H1 (cell line): ENCODE data around the gene ASCC3. TPM values are rescaled to one million over a fixed set of nuclear protein-coding genes. Genes with fewer than 3 reads are reported as not detected.

ENCODE experiments used
- CTCF ChIA-PET: fragments of 300-600 bp; sonication (Branson Sonifier 250); formaldehyde crosslinking; loops from one replicate; lab custom pipeline; 2021; ENCODE audit not compliant: partially characterized antibody; lab: Charles Lee
- POLR2A ChIA-PET: fragments of 300-600 bp; sonication (Branson Sonifier 250); formaldehyde crosslinking; loops from one replicate; lab custom pipeline; 2021; ENCODE audit warnings: inconsistent platforms; ENCODE audit not compliant: partially characterized antibody; lab: Charles Lee
- DNase-seq, 2 experiments: peaks; one replicate each; pipeline versions ENCODE4 v3.0.0 to v3.0.0-alpha.2; 2010 to 2022; ENCODE audit warnings: low spot score in 2 of 2, low read depth in 1 of 2, mixed read lengths in 1 of 2
- FAIRE-seq: peaks from 2 replicates; lab custom pipeline; 2011; peaks lifted over from hg19 to GRCh38; lab: Jason Lieb, UNC
- H2AFZ ChIP-seq: 2 replicates; pipeline ENCODE4 v1.8.1; 2012; ENCODE audit warnings: low read length, inconsistent platforms
- H2AK5ac ChIP-seq: 2 replicates; pipeline ENCODE4 v1.6.1; 2013; ENCODE audit warnings: low read depth, low read length
- H2BK120ac ChIP-seq: replicated peaks from 2 replicates; pipeline ENCODE3; 2013; ENCODE audit warnings: low read depth, low read length, inconsistent platforms
- H2BK12ac ChIP-seq: 2 replicates; pipeline ENCODE4 v1.6.1; 2013; ENCODE audit warnings: low read depth, low read length
- H2BK15ac ChIP-seq: 2 replicates; pipeline ENCODE4 v1.6.1; 2013; ENCODE audit warnings: low read length
- H2BK20ac ChIP-seq: 2 replicates; pipeline ENCODE4 v1.6.1; 2013; ENCODE audit warnings: low read length
- H2BK5ac ChIP-seq: 2 replicates; pipeline ENCODE4 v1.6.1; 2013; ENCODE audit warnings: low read depth, low read length
- H3K14ac ChIP-seq: 2 replicates; pipeline ENCODE4 v1.6.1; 2013; ENCODE audit warnings: inconsistent platforms; ENCODE audit not compliant: insufficient read length
- H3K18ac ChIP-seq: 2 replicates; pipeline ENCODE4 v1.6.1; 2013; ENCODE audit warnings: low read length; ENCODE audit errors: extremely low read depth
- H3K23ac ChIP-seq: 2 replicates; pipeline ENCODE4 v1.6.1; 2013; ENCODE audit warnings: inconsistent platforms; ENCODE audit not compliant: insufficient read length
- H3K23me2 ChIP-seq: 2 replicates; pipeline ENCODE4 v1.6.1; 2013; ENCODE audit warnings: low read depth, low read length
- H3K27ac ChIP-seq: 2 replicates; pipeline ENCODE4 v1.6.1; 2011; ENCODE audit warnings: low read depth, low read length, inconsistent platforms
- H3K27me3 ChIP-seq, 4 experiments: replicated peaks in 1 of 4; 1 replicate in 1 of 4; 2 replicates in 3 of 4; pipeline versions ENCODE4 v1.6.1 to v1.8.1; 2011 to 2013; ENCODE audit warnings: low read length in 3 of 4, mild to moderate bottlenecking in 3 of 4, inconsistent platforms in 2 of 4, mixed read lengths in 2 of 4, moderate library complexity in 1 of 4; ENCODE audit not compliant: control insufficient read depth in 3 of 4, insufficient read depth in 3 of 4; ENCODE audit errors: extremely low read depth in 1 of 4
- H3K36me3 ChIP-seq, 4 experiments: 2 replicates each; pipeline versions ENCODE4 v1.6.1 to v1.8.1; 2011 to 2013; ENCODE audit warnings: mild to moderate bottlenecking in 4 of 4, low read length in 3 of 4, moderate library complexity in 2 of 4, control low read depth in 1 of 4, inconsistent platforms in 1 of 4; ENCODE audit not compliant: insufficient read depth in 4 of 4, control insufficient read depth in 2 of 4
- H3K4ac ChIP-seq: replicated peaks from 2 replicates; pipeline ENCODE3; 2013; ENCODE audit warnings: low read length, low read depth, mixed read lengths, inconsistent platforms; ENCODE audit not compliant: insufficient read length
- H3K4me1 ChIP-seq, 4 experiments: replicated peaks in 1 of 4; 1 replicate in 1 of 4; 2 replicates in 3 of 4; pipeline versions ENCODE4 v1.6.1 to v1.8.1; 2011 to 2013; ENCODE audit warnings: low read length in 3 of 4, inconsistent platforms in 2 of 4, mixed read lengths in 1 of 4; ENCODE audit not compliant: insufficient read depth in 4 of 4, control insufficient read depth in 3 of 4
- H3K4me2 ChIP-seq, 2 experiments: 2 replicates each; pipeline versions ENCODE4 v1.6.1 to v1.8.1; 2011 to 2013; ENCODE audit warnings: low read depth in 2 of 2, low read length in 2 of 2, control low read depth in 1 of 2, inconsistent platforms in 1 of 2, mild to moderate bottlenecking in 1 of 2; ENCODE audit not compliant: insufficient read depth in 1 of 2
- H3K4me3 ChIP-seq, 4 experiments: fragments of 200-600, 300-600 bp in 1 of 4; sonication (generic), shearing (Covaris generic), sonication (Bioruptor Twin) in 1 of 4; 2 replicates each; pipeline versions ENCODE4 v1.5.1 to v1.8.1; 2011 to 2016; ENCODE audit warnings: low read length in 4 of 4, low read depth in 3 of 4, control low read depth in 2 of 4, inconsistent platforms in 2 of 4, mild to moderate bottlenecking in 2 of 4, mixed read lengths in 1 of 4, moderate library complexity in 1 of 4; ENCODE audit not compliant: insufficient read depth in 2 of 4; ENCODE audit errors: extremely low read depth in 1 of 4
- H3K56ac ChIP-seq: replicated peaks from 2 replicates; pipeline ENCODE3; 2013; ENCODE audit warnings: low read depth, mild to moderate bottlenecking, mixed read lengths, low read length, inconsistent platforms; ENCODE audit not compliant: insufficient read length
- H3K79me1 ChIP-seq: 2 replicates; pipeline ENCODE4 v1.6.1; 2013; ENCODE audit warnings: low read depth, low read length, control low read depth
- H3K79me2 ChIP-seq, 2 experiments: 2 replicates each; pipeline versions ENCODE4 v1.6.1 to v1.8.1; 2012 to 2013; ENCODE audit warnings: low read length in 2 of 2, mild to moderate bottlenecking in 2 of 2, inconsistent platforms in 1 of 2; ENCODE audit not compliant: insufficient read depth in 2 of 2, control insufficient read depth in 1 of 2
- H3K9ac ChIP-seq, 4 experiments: replicated peaks in 1 of 4; 1 replicate in 1 of 4; 2 replicates in 3 of 4; pipeline versions ENCODE4 v1.6.1 to v1.8.1; 2011 to 2013; ENCODE audit warnings: low read depth in 3 of 4, low read length in 3 of 4, control low read depth in 2 of 4, mild to moderate bottlenecking in 2 of 4, moderate library complexity in 2 of 4, inconsistent platforms in 1 of 4; ENCODE audit errors: extremely low read depth in 1 of 4
- H3K9me3 ChIP-seq, 2 experiments: 2 replicates each; pipeline versions ENCODE4 v1.6.1 to v1.8.1; 2012 to 2013; ENCODE audit warnings: mild to moderate bottlenecking in 2 of 2, moderate library complexity in 2 of 2, control low read depth in 1 of 2, inconsistent platforms in 1 of 2, low read depth in 1 of 2, low read length in 1 of 2, mixed read lengths in 1 of 2; ENCODE audit not compliant: insufficient read depth in 2 of 2
- H4K20me1 ChIP-seq, 2 experiments: replicated peaks in 1 of 2; 2 replicates each; pipeline versions ENCODE3 to v1.8.1; 2011 to 2013; ENCODE audit warnings: inconsistent platforms in 2 of 2, low read length in 2 of 2, mild to moderate bottlenecking in 1 of 2; ENCODE audit not compliant: insufficient read depth in 2 of 2, control insufficient read depth in 1 of 2
- H4K5ac ChIP-seq: 2 replicates; pipeline ENCODE4 v1.6.1; 2013; ENCODE audit warnings: low read length, low read depth, mixed read lengths, inconsistent platforms; ENCODE audit not compliant: insufficient read length
- H4K8ac ChIP-seq: 2 replicates; pipeline ENCODE4 v1.8.0; 2013; ENCODE audit warnings: mild to moderate bottlenecking, moderate library complexity, low read length, inconsistent platforms; ENCODE audit not compliant: insufficient read depth; ENCODE audit errors: extremely low read depth
- H4K91ac ChIP-seq: replicated peaks from 2 replicates; pipeline ENCODE3; 2013; ENCODE audit warnings: low read length, mixed read lengths, inconsistent platforms; ENCODE audit not compliant: insufficient read length
- CEBPB ChIP-seq: IDR thresholded peaks from 2 replicates; pipeline ENCODE4 v1.6.1; 2012; ENCODE audit warnings: low read depth, low read length
- CREB1 ChIP-seq: IDR thresholded peaks from 2 replicates; pipeline ENCODE4 v1.6.1; 2012; ENCODE audit warnings: inconsistent platforms
- CTBP2 ChIP-seq: IDR thresholded peaks from 2 replicates; pipeline ENCODE4 v1.7.0; 2011; ENCODE audit warnings: borderline replicate concordance, mild to moderate bottlenecking, moderate library complexity, mixed read lengths, low read length; ENCODE audit not compliant: insufficient read depth, insufficient read length
- EZH2 ChIP-seq: fragments of 200-600 bp; sonication (generic); IDR thresholded peaks from 2 replicates; pipeline ENCODE4 v1.7.1; 2012; ENCODE audit warnings: low read depth, mild to moderate bottlenecking, moderate library complexity, low read length, inconsistent platforms; ENCODE audit not compliant: severe bottlenecking
- GABPA ChIP-seq: IDR thresholded peaks from 2 replicates; pipeline ENCODE4 v1.6.1; 2011; ENCODE audit warnings: mild to moderate bottlenecking, low read length, moderate library complexity, borderline replicate concordance; ENCODE audit not compliant: insufficient read depth
- NRF1 ChIP-seq: IDR thresholded peaks from 2 replicates; pipeline ENCODE4 v1.6.1; 2011; ENCODE audit warnings: mild to moderate bottlenecking, low read depth, low read length, improper control_type of control experiment
- PHF8 ChIP-seq: fragments of 200-600 bp; sonication (generic); conservative IDR thresholded peaks from 2 replicates; pipeline ENCODE4 v1.7.1; 2012; ENCODE audit warnings: low read depth, mild to moderate bottlenecking, inconsistent platforms, low read length, moderate library complexity
- POLR2AphosphoS5 ChIP-seq: IDR thresholded peaks from 2 replicates; pipeline ENCODE4 v1.6.1; 2011; ENCODE audit warnings: low read depth, low read length
- SIRT6 ChIP-seq: IDR thresholded peaks from one replicate; pipeline ENCODE4 v1.7.1; 2012; ENCODE audit warnings: low read length, inconsistent platforms
- SP2 ChIP-seq: IDR thresholded peaks from 2 replicates; pipeline ENCODE4 v1.6.1; 2012; ENCODE audit warnings: mild to moderate bottlenecking, low read length, inconsistent platforms
- SP4 ChIP-seq: IDR thresholded peaks from 2 replicates; pipeline ENCODE4 v1.6.1; 2012; ENCODE audit warnings: low read length, inconsistent platforms
- SRF ChIP-seq: IDR thresholded peaks from 2 replicates; pipeline ENCODE4 v1.6.1; 2011; ENCODE audit warnings: mild to moderate bottlenecking, low read depth, low read length, moderate library complexity
- WGBS, 2 experiments: shearing (Covaris generic) in 1 of 2; methylation state at CpG; one replicate each; pipeline versions ENCODE4 v1.1.6 to v1.1.7; 2013 to 2015; ENCODE audit warnings: low lambda C conversion rate in 2 of 2, mixed read lengths in 2 of 2, inconsistent platforms in 1 of 2, low coverage in 1 of 2, missing lambda C conversion rate in 1 of 2; ENCODE audit not compliant: insufficient replicate concordance in 2 of 2, insufficient coverage in 1 of 2, insufficient read length in 1 of 2; ENCODE audit errors: extremely low coverage in 1 of 2, missing lambda C conversion rate in 1 of 2; 5-methylcytosine and 5-hydroxymethylcytosine counted together
- polyA plus RNA-seq, 7 experiments: library from polyadenylated mRNA; depleted of rRNA in 3 of 7; stranded (reverse) in 5 of 7; unstranded in 2 of 7; fragments of >200 nt in 5 of 7; fragments of 200-250 nt in 2 of 7; gene quantifications; 1 replicate in 5 of 7; 2 replicates in 1 of 7; 4 replicates in 1 of 7; pipeline versions ENCODE4 v1.2.1 to v1.2.3, GENCODE V29; 2011 to 2013; ENCODE audit warnings: missing spikeins in 2 of 7, mixed read lengths in 2 of 7
- total RNA-seq: library from RNA; stranded (reverse); fragmentation: NEBNext Ultra II Directional; extraction: Animal tissue kit (Norgen Biotek cat#: 25700); gene quantifications from 2 replicates; pipeline ENCODE4 v1.2.1, GENCODE V29; 2021
- TF ChIP-seq, protein P1 (sequence below): IDR thresholded peaks from 2 replicates; pipeline ENCODE4 v1.6.1; 2011; ENCODE audit warnings: low read depth, mild to moderate bottlenecking, low read length; ENCODE audit not compliant: insufficient read depth

ASCC3 gene
- total and polyA plus RNA-seq, 2 of the 8 experiments (the other 6 are each of a cell fraction or from before 2014, with no cell fraction given), result 37.5 to 77.8 TPM

- Histone ChIP-seq H3K9me3 (no peaks in the 10 kb centered on the region), H2BK20ac (no peak overlapping the region), H4K20me1 (peaks cover 0 to 2% of the 10 kb centered on the region in 2 experiments), H3K27me3 (no peaks in the 10 kb centered on the region), H2AK5ac (no peak overlapping the region), H3K4me1 (no peaks in the 10 kb centered on the region), H3K36me3 (peaks cover 0 to 4% (median 0%) of the 10 kb centered on the region in 4 experiments; a peak in 2 of 8 replicates), H3K4me3 (no peak overlapping the region), H2BK12ac (no peak overlapping the region), H2BK5ac (no peak overlapping the region), H3K4me2 (no peak overlapping the region), H4K5ac (no peak overlapping the region), H2BK120ac (no peak overlapping the region), H3K18ac (no peak overlapping the region), H3K23me2 (no peaks in the 10 kb centered on the region), H3K27ac (no peak overlapping the region), H3K23ac (no peak overlapping the region), H4K91ac (no peak overlapping the region), H4K8ac (no peak overlapping the region), H3K14ac (no peak overlapping the region), H3K56ac (no peak overlapping the region), H3K79me2 (peaks cover 0 to 11% of the 10 kb centered on the region in 2 experiments; a peak in 2 of 4 replicates), H3K79me1 (no peaks in the 10 kb centered on the region), H2AFZ (no peak overlapping the region), H3K9ac (no peak overlapping the region), H3K4ac (no peak overlapping the region), H2BK15ac (no peak overlapping the region)
- WGBS, 2 experiments, result 83% methylated on average over 4 of the region's 4 CpGs; no CpG with 5 or more reads in 1 of the 2 experiments
- ChIA-PET CTCF (interaction anchor here (0.6 kb wide), 1 partner anchor 17 kb away, joined by 3 read pairs; no protein-coding TSS in a partner anchor), POLR2A (no interaction called here)
- FAIRE-seq, result no peak
- no peak for DNase-seq
- TF ChIP-seq, protein P1, sequence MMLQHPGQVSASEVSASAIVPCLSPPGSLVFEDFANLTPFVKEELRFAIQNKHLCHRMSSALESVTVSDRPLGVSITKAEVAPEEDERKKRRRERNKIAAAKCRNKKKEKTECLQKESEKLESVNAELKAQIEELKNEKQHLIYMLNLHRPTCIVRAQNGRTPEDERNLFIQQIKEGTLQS, result no peak
- TF ChIP-seq SP4 (no peak), GABPA (no peak), SIRT6 (no peak), CREB1 (no peak), PHF8 (no peak), POLR2AphosphoS5 (no peak), SP2 (no peak), EZH2 (no peak), CEBPB (no peak), SRF (no peak), CTBP2 (no peak), NRF1 (no peak)
These were observed 77.7 kb downstream of the ASCC3 start for GRCh38 chr6:100803264-100804045.
